ENCODE measurements around the gene MRPL9. TPM values are rescaled to one million over a fixed set of nuclear protein-coding genes. Genes with fewer than 3 reads are reported as not detected.

The MRPL9 gene
- total RNA-seq, 4 donors from 2014 or later, result 31.3 to 92.4 (median 40.1) TPM

DNA sequence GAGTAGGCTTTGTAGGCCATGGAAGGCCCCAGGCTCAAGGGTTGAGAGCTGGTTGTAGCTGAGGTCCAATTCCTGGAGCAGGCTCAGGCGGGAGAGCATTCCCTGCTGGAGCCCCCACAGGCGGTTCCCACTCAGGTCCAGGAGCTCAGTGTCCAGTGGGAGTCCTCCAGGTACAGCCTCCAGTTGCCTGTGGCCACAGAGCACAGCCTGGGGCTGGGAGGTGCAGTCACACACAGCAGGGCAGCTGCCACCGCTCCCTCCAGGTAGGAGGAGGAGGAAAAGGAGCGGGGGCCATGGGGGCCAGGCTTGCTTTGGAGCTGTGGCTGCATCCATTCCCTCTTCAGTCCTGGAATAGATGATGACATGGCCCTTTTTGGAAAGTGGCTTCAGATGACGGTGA lies 39.1 kb upstream of the MRPL9 start:
- no peak for DNase-seq
- no peak overlapping the region for H3K27ac ChIP-seq
- TF ChIP-seq, protein P1, sequence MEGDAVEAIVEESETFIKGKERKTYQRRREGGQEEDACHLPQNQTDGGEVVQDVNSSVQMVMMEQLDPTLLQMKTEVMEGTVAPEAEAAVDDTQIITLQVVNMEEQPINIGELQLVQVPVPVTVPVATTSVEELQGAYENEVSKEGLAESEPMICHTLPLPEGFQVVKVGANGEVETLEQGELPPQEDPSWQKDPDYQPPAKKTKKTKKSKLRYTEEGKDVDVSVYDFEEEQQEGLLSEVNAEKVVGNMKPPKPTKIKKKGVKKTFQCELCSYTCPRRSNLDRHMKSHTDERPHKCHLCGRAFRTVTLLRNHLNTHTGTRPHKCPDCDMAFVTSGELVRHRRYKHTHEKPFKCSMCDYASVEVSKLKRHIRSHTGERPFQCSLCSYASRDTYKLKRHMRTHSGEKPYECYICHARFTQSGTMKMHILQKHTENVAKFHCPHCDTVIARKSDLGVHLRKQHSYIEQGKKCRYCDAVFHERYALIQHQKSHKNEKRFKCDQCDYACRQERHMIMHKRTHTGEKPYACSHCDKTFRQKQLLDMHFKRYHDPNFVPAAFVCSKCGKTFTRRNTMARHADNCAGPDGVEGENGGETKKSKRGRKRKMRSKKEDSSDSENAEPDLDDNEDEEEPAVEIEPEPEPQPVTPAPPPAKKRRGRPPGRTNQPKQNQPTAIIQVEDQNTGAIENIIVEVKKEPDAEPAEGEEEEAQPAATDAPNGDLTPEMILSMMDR (IDR thresholded peaks at IDR 0.05), result no peak
- TF ChIP-seq POLR2A (IDR thresholded peaks at IDR 0.05), result no peak
- H3K4me1 ChIP-seq, result no peaks in the 10 kb centered on the region
- H3K9me3 ChIP-seq, result no peaks in the 10 kb centered on the region
- H3K4me3 ChIP-seq, result no peak overlapping the region
- H3K27me3 ChIP-seq, result no peaks in the 10 kb centered on the region
- peaks cover 0 to 6% (median 0%) of the 10 kb centered on the region in 3 donors for H3K36me3 ChIP-seq

DNA sequence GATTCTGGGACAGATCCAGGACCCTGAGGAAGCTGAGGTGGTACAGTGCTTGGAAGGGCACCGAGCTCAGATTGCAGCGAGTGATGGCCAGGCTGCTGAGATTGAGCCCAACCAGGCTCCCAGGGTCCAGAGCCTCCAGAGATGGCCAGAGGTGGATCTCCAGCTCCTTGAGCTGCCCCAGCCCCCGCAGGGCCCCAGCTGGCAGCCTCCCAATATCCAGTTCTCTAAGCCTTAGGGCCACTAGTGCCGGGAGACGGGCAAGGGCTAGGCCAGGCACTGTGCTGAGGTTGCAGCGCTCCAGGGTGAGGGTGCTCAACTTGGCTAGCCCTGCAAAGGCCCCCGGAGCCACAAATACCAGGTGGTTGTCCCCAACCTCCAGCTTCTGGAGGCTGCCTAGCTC lies 38.5 kb upstream of the MRPL9 start:
- H3K36me3 ChIP-seq, result peaks cover 0 to under 1% (median 0%) of the 10 kb centered on the region in 3 donors
- TF ChIP-seq, protein P1 (IDR thresholded peaks at IDR 0.05), result no peak
- TF ChIP-seq POLR2A (IDR thresholded peaks at IDR 0.05), result no peak
- no peak overlapping the region for H3K27ac ChIP-seq
- no peaks in the 10 kb centered on the region for H3K9me3 ChIP-seq
- no peak for DNase-seq
- no peak overlapping the region for H3K4me3 ChIP-seq
- H3K4me1 ChIP-seq, result no peaks in the 10 kb centered on the region
- no peaks in the 10 kb centered on the region for H3K27me3 ChIP-seq

DNA sequence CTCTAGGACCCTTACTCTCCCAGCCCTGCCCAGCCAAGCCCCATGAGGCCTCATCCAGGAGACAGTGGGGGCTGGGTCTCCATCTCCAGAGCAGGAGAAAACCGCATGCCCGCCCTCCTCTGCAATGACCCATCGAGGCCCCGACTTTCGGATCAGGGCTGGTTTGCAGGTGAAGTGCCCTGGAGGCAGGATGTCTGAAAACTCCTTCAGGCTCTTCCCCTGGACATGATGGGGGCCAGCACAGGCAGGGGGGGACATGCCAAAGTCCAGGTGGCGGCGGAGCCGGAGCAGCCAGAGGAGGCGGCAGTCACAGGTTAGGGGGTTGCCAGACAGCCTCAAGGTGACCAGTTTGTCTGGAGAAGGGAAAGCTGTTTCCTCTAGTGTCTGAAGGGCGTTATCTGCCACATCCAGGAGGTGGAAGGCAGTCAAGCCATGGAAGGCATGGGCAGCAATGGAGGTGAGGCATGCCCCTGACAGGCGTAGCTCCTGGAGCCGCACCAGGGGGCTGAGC lies 38.1 kb upstream of the MRPL9 start:
- TF ChIP-seq, protein P1 (IDR thresholded peaks at IDR 0.05), result no peak
- TF ChIP-seq POLR2A (IDR thresholded peaks at IDR 0.05), result no peak
- Histone ChIP-seq H3K9me3 (no peaks in the 10 kb centered on the region), H3K4me1 (no peaks in the 10 kb centered on the region), H3K4me3 (no peak overlapping the region), H3K27me3 (no peaks in the 10 kb centered on the region), H3K27ac (no peak overlapping the region), H3K36me3 (no peaks in the 10 kb centered on the region)
- no peak for DNase-seq

DNA sequence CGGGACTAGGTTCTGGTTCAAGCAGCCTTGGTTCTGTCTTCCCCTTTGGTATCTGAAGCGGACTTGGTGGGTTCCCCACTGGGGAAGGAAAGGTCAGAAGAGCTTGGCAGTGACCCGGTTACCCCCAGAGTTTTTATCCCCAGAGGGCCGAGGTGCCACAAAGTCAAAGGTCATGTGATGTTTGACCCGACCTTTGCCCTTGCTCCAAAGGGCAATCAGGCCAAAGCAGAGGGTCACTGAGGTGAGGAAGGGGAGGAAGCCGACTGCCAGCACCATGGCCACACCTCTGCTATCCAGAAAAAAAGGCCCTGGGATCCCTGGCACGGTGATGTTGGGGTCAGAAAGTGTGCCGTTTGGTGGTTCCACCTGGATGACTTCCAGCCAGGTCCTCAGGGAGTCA lies 37.5 kb upstream of the MRPL9 start:
- no peak overlapping the region for H3K4me3 ChIP-seq
- H3K4me1 ChIP-seq, result no peaks in the 10 kb centered on the region
- no peaks in the 10 kb centered on the region for H3K9me3 ChIP-seq
- no peaks in the 10 kb centered on the region for H3K27me3 ChIP-seq
- no peak for DNase-seq
- TF ChIP-seq POLR2A (IDR thresholded peaks at IDR 0.05), result no peak
- TF ChIP-seq, protein P1 (IDR thresholded peaks at IDR 0.05), result no peak
- H3K27ac ChIP-seq, result no peak overlapping the region
- no peaks in the 10 kb centered on the region for H3K36me3 ChIP-seq

DNA sequence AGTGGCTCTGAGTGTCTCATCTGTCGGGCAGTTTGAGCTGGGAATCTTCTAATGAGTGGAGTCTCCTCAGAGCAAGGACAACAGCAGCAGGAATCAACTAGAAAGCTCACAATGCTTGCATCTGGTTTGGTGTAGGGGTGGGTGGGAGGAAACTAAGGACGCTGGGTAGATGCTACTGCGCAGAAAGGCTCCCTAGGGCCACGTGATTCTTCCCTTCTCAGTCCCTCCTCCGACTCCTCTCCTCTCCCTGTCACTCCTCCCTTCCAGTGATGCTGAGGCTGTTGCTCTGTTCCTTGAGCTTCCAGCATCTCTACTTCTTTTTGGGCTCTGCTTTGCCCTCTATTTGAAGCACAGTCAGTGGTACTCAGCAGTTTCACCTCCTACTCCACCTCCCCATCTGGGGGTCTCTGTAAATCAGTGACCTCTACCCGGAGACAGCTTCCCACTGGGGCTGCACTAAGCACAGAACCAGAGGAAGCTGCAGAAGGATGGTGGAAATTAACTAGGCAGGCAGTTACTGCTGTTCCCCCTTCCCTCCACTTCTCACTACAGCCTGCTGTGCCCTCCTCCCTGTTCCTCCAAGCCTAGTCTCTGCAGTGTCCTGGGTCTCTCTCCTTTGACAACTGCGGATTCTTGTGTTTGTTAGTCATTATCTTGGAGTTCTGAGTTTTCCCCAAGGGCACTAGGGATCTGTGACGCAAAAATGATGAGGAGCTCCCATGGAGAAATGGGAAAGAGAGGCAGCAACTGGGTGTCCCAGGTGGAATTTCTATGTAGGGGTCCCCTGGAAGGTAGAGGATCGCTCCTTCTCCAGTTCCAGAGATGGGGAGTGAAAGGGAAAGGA lies 36.1 kb upstream of the MRPL9 start:
- TF ChIP-seq, protein P1 (IDR thresholded peaks at IDR 0.05), result no peak
- TF ChIP-seq POLR2A (IDR thresholded peaks at IDR 0.05), result no peak
- Histone ChIP-seq H3K27me3 (no peaks in the 10 kb centered on the region), H3K9me3 (no peaks in the 10 kb centered on the region), H3K4me3 (no peak overlapping the region), H3K27ac (no peak overlapping the region), H3K36me3 (no peaks in the 10 kb centered on the region), H3K4me1 (no peaks in the 10 kb centered on the region)
- DNase-seq, result no peak
